IPS-20b (cell line): Measurements from ENCODE around the gene CALCOCO2.
"Not testable (repeated sequence)": the region's sequence is repeated elsewhere in the genome, so short reads cannot be mapped to it uniquely, and the experiment has no call there.

ENCODE experiments used
- H3K27ac ChIP-seq: one replicate; pipeline ENCODE4 v1.5.1; 2013; ENCODE audit warnings: low read length
- H3K27me3 ChIP-seq: 2 replicates; pipeline ENCODE4 v1.6.1; 2013; ENCODE audit warnings: mild to moderate bottlenecking, low read length, inconsistent platforms; ENCODE audit not compliant: insufficient read depth
- H3K36me3 ChIP-seq: 2 replicates; pipeline ENCODE4 v1.6.1; 2013; ENCODE audit warnings: low read depth, mild to moderate bottlenecking, inconsistent platforms, low read length, moderate library complexity; ENCODE audit not compliant: insufficient read depth
- H3K4me1 ChIP-seq: 2 replicates; pipeline ENCODE4 v1.6.1; 2013; ENCODE audit warnings: mild to moderate bottlenecking, control low read depth, inconsistent platforms, low read length, moderate library complexity; ENCODE audit not compliant: insufficient read depth
- H3K4me3 ChIP-seq: 2 replicates; pipeline ENCODE4 v1.5.1; 2013; ENCODE audit warnings: mild to moderate bottlenecking, low read length, inconsistent platforms
- H3K9ac ChIP-seq: 2 replicates; pipeline ENCODE4 v1.6.1; 2013; ENCODE audit warnings: low read depth, mild to moderate bottlenecking, inconsistent platforms, low read length, moderate library complexity
- H3K9me3 ChIP-seq: 2 replicates; pipeline ENCODE4 v1.6.1; 2013; ENCODE audit warnings: mild to moderate bottlenecking, low read depth, low read length, inconsistent platforms; ENCODE audit not compliant: insufficient read depth

The CALCOCO2 gene

GRCh38 chr17:48809182-48809581 lies 21.7 kb upstream of the CALCOCO2 start:
- H3K9ac ChIP-seq, result no peak overlapping the region
- H3K4me1 ChIP-seq, result no peaks in the 10 kb centered on the region
- no peaks in the 10 kb centered on the region for H3K9me3 ChIP-seq
- no peak overlapping the region for H3K27ac ChIP-seq
- no peaks in the 10 kb centered on the region for H3K27me3 ChIP-seq
- H3K36me3 ChIP-seq, result no peaks in the 10 kb centered on the region
- no peak overlapping the region for H3K4me3 ChIP-seq

DNA sequence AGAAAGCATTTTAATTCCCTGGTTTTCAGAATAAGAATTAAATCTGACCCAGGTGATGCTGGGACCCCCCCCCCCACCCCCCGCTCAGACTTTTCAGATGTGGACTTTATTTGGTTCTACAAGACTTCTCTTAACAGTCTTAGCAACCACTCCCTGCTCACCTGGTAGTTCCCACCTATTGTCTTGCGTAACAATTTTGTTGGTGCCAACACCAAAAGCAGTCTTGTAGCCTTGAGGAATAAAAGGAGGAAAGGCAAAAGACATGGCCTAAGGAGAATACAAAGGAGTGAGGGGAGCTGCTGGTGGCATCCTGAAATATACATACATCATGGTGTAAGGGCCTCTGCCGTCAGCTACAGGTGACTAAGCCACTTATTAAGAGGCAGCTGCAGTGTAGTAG lies 18.8 kb upstream of the CALCOCO2 start:
- H3K27me3 ChIP-seq, result peaks cover 22% of the 10 kb centered on the region
- no peak overlapping the region for H3K27ac ChIP-seq
- H3K9ac ChIP-seq, result no peak overlapping the region
- no peaks in the 10 kb centered on the region for H3K9me3 ChIP-seq
- H3K4me1 ChIP-seq, result no peaks in the 10 kb centered on the region
- H3K4me3 ChIP-seq, result no peak overlapping the region
- no peaks in the 10 kb centered on the region for H3K36me3 ChIP-seq

GRCh38 chr17:48814504-48814903 lies 16.3 kb upstream of the CALCOCO2 start:
- Histone ChIP-seq H3K4me3 (peak overlapping the region; percentile 21; the same call in 1 of the 2 replicates), H3K27ac (no peak overlapping the region), H3K36me3 (no peaks in the 10 kb centered on the region), H3K4me1 (peaks cover 16% of the 10 kb centered on the region; the same call in 1 of the 2 replicates), H3K27me3 (peaks cover 22% of the 10 kb centered on the region), H3K9me3 (no peaks in the 10 kb centered on the region), H3K9ac (no peak overlapping the region)

DNA sequence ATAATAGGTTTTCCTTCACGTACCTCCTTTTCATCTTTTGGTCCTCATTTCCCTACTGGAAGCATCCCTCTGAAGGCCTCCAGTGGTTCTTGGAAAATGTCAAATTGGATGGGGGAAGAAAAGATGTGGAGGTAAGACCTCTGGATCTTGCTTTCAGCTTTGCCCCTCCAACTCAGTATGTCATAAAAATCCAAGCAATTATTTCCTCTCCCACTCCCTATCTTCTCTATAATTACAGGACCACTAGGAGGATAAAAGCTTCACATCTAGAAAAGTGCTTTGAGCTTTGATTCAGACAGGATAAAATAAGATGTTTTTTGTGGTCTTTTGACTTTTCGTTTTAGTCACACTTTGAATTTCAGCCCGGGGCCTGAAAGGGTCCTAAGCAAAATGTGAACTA lies 15.5 kb upstream of the CALCOCO2 start:
- H3K36me3 ChIP-seq, result no peaks in the 10 kb centered on the region
- H3K27me3 ChIP-seq, result peaks cover 22% of the 10 kb centered on the region
- no peak overlapping the region for H3K9ac ChIP-seq
- H3K4me1 ChIP-seq, result peaks cover 16% of the 10 kb centered on the region; the same call in 1 of the 2 replicates
- no peaks in the 10 kb centered on the region for H3K9me3 ChIP-seq
- H3K27ac ChIP-seq, result no peak overlapping the region
- no peak overlapping the region for H3K4me3 ChIP-seq

GRCh38 chr17:48816438-48816773 lies 14.4 kb upstream of the CALCOCO2 start:
- Histone ChIP-seq H3K4me3 (peak overlapping the region; percentile 96), H3K27me3 (peaks cover 22% of the 10 kb centered on the region), H3K27ac (peak overlapping the region; percentile 7), H3K36me3 (no peaks in the 10 kb centered on the region), H3K9me3 (no peaks in the 10 kb centered on the region), H3K4me1 (peaks cover 16% of the 10 kb centered on the region; the same call in 1 of the 2 replicates), H3K9ac (peak overlapping the region; percentile 83; the same call in 1 of the 2 replicates)

DNA sequence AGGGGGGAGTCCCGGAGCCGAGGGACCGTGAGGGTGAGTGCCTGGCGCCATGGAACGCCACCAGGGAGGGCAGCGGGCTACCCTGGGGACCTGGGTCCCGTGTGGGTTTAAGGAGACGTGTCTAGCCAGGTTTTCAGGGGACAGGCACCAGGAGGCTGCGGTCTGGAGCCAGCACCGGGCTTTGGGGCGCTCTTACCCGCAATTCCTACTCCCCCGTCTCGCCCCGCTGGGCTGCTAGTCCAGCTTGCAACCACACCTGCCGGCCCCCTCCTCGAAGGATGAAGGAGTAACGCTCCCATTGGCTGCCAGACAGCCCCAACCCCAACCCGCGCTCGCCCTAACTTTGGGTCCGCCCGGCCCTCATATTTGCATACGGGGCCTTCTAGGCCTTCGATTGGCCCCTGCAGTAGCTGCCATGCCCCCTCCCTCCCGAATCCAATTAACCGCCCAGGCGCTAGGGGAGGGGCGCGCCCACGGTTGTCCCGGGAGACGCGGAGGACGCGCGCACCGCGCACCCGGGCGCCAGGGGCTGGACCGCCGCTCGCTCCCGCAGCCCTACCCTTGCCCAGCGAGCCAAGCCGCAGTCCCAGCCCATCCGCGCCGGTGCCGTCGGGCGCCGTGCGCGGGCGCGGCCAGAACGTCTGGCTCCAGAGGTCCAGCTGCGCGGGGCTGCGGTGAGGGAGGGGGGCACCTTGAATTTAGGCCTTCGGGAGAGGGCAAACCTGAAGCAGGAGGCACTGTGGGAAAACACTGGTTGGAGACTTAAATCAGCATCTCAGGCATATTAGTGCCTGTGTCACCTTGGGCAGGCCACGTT lies 13.9 kb upstream of the CALCOCO2 start, which contains the start of gene TTLL6:
Gene TTLL6, minus strand, starts transcription at position 456 of the 817 bp plus-strand sequence. Its CDS starts 157 bp downstream, at position 299.
- H3K27me3 ChIP-seq, result peaks cover 22% of the 10 kb centered on the region
- no peaks in the 10 kb centered on the region for H3K9me3 ChIP-seq
- peak within 1 kb of the TSS; percentile 96 for H3K4me3 ChIP-seq
- H3K4me1 ChIP-seq, result peaks cover 16% of the 10 kb centered on the region; the same call in 1 of the 2 replicates
- no peaks in the 10 kb centered on the region for H3K36me3 ChIP-seq
- peak within 1 kb of the TSS; percentile 83; the same call in 1 of the 2 replicates for H3K9ac ChIP-seq
- H3K27ac ChIP-seq, result peak within 1 kb of the TSS; percentile 57

DNA sequence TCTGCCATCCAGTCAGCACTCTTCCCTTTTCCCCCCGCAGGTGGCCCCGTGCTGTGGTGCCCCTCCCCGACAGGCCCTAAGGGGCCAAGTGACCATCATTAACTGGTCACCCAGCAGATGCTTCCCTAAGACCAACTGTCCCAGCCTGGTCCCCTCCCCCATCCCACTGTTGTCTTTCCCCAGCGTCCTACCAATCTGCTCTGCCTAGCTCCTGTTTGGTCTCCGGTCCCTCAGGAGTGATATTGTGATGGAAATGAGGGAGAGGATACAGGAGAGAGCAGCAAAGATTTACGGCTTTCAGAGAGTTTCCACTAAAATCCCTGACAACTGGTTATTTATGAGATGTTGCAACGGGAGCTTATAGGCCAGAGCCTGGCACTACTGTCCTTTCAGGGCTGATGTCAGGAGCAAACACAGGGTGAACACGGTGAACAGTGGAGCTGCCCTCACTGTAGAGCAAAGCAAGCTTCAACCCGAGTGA lies 12.4 kb upstream of the CALCOCO2 start:
- peak overlapping the region; percentile 62 for H3K27ac ChIP-seq
- H3K9ac ChIP-seq, result peak overlapping the region; percentile 47; the same call in 1 of the 2 replicates
- H3K4me3 ChIP-seq, result peak overlapping the region; percentile 96; the same call in 1 of the 2 replicates
- peaks cover 22% of the 10 kb centered on the region for H3K27me3 ChIP-seq
- peaks cover 16% of the 10 kb centered on the region; the same call in 1 of the 2 replicates for H3K4me1 ChIP-seq
- H3K36me3 ChIP-seq, result no peaks in the 10 kb centered on the region
- no peaks in the 10 kb centered on the region for H3K9me3 ChIP-seq

- Histone ChIP-seq H3K4me1 (peaks cover 16% of the 10 kb centered on the region; the same call in 1 of the 2 replicates), H3K4me3 (no peak overlapping the region), H3K9me3 (no peaks in the 10 kb centered on the region), H3K27ac (no peak overlapping the region), H3K36me3 (no peaks in the 10 kb centered on the region), H3K9ac (no peak overlapping the region), H3K27me3 (peaks cover 22% of the 10 kb centered on the region)
These were observed 11.4 kb upstream of the CALCOCO2 start for GRCh38 chr17:48819466-48819865.

GRCh38 chr17:48820936-48821335 lies 9.9 kb upstream of the CALCOCO2 start:
- H3K27me3 ChIP-seq, H3K4me3 ChIP-seq, H3K9me3 ChIP-seq, H3K27ac ChIP-seq, H3K9ac ChIP-seq, H3K36me3 ChIP-seq: not testable (repeated sequence)
- H3K4me1 ChIP-seq, result peaks cover 16% of the 10 kb centered on the region; the same call in 1 of the 2 replicates

DNA sequence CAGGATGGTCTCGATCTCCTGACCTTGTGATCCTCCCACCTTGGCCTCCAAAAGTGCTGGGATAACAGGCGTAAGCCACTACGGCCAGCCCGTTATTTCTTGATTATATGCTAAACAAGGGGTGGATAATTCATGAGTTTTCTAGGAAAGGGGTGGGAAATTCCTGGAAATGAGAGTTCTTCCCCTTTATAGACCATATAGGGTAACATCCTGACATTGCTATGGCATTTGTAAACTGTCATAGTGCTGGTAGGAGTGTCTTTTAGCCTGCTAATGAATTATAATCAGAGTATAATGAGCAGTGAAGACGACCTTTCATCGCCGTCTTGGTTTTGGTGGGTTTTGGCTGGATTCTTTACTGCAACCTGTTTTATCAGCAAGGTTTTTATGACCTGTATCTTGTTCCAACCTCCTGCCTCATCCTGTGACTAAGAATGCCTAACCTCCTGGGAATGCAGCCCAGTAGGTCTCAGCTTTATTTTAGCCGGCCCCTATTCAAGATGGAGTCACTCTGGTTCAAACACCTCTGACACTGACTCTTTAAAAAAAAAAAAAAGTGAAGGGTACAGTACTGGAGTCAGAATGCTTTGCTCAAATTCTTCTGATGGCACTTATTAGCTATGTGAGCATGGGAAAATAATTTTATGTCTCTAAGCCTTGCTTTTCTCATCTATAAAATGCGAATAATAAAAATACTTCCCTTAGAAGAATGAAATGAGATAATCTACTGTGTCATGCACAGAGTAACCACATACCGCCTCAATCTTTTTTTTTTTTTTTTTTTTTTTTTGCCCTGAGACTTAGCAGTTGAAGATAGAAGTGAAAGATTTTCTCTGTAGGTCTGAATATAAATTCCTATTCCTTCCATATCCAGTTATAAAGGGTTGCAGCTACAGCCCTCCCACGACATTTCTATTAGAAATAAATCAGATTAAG lies 5.1 kb upstream of the CALCOCO2 start:
- H3K9ac ChIP-seq, result no peak overlapping the region
- no peak overlapping the region for H3K27ac ChIP-seq
- no peak overlapping the region for H3K4me3 ChIP-seq
- no peaks in the 10 kb centered on the region for H3K4me1 ChIP-seq
- no peaks in the 10 kb centered on the region for H3K27me3 ChIP-seq
- no peaks in the 10 kb centered on the region for H3K36me3 ChIP-seq
- no peaks in the 10 kb centered on the region for H3K9me3 ChIP-seq

- Histone ChIP-seq H3K27ac (no peak overlapping the region), H3K27me3 (no peaks in the 10 kb centered on the region), H3K4me3 (peak overlapping the region; percentile 89), H3K36me3 (no peaks in the 10 kb centered on the region), H3K9me3 (no peaks in the 10 kb centered on the region), H3K4me1 (no peaks in the 10 kb centered on the region), H3K9ac (peak overlapping the region; percentile 76; the same call in 1 of the 2 replicates)
These were observed 681 bp downstream of the CALCOCO2 start for GRCh38 chr17:48831549-48831883.
